Activated CD8-positive, alpha-beta memory T cell treated with anti-CD3 and anti-CD28 coated beads, Interleukin-2, amount 50 U/mL, for 1 hour (primary cell): ENCODE measurements around the gene SH3BP2.

ENCODE experiments used
- DNase-seq: peaks from one replicate; pipeline ENCODE4 v3.0.0-alpha.2; 2020; ENCODE audit errors: extremely low read depth

SH3BP2 gene, protein sequence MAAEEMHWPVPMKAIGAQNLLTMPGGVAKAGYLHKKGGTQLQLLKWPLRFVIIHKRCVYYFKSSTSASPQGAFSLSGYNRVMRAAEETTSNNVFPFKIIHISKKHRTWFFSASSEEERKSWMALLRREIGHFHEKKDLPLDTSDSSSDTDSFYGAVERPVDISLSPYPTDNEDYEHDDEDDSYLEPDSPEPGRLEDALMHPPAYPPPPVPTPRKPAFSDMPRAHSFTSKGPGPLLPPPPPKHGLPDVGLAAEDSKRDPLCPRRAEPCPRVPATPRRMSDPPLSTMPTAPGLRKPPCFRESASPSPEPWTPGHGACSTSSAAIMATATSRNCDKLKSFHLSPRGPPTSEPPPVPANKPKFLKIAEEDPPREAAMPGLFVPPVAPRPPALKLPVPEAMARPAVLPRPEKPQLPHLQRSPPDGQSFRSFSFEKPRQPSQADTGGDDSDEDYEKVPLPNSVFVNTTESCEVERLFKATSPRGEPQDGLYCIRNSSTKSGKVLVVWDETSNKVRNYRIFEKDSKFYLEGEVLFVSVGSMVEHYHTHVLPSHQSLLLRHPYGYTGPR

GRCh38 chr4:2792711-2793585 is at the start of gene SH3BP2:
TSS of gene SH3BP2 (plus strand) at chr4:2793085. CDS start at chr4:2820618, 27,533 bp downstream.
- DNase-seq: no peak

DNA sequence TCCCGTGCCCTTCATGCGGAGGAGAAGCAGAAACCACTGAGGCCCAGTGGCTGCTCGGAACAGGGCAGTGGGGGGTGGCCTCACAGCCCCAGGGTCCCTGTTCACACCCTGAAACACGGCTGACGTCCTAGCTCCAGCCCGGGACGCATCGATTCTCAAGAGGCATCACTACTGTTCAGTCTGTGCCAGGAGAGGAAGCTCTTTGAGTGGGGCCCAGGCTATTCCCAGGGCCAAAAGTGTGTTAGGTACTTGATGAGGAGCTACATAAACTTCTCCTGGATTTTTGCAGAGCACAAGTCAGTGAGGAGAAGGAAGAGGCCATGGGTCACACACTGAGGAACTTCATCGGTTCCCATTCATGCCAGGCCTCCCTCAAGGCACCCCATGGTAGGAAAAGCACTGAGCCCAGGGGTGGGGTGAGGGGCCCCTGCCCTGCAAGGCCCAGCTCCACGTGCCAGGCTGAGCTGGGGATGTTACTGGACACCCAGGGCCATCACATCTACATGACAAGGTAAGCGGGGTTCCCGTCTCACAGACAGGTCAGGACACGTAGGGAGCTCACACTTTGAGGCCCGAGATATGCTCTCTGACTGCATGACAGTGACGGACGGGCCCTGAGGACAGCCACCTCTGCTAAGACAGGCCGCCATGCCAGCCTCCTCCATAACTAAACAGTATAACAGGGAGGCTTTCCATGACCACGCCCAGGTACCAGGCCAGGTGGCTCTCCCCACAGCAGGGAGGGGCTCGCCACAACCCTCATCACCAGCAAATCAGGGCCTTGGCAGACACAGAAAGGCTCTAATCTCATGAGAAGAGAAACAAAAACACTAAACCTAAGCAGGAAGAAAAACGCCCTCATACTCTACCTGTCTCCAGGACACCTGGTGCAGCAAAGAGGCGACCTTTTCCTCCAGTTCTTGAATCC is 49.1 kb upstream of the SH3BP2 start:
- no peak for DNase-seq

GRCh38 chr4:2744576-2745270 is 48.2 kb upstream of the SH3BP2 start:
- no peak for DNase-seq

- no peak for DNase-seq
Observed at GRCh38 chr4:2745516-2745915, 47.4 kb upstream of the SH3BP2 start.

GRCh38 chr4:2745981-2746806 is 46.7 kb upstream of the SH3BP2 start:
- peak; percentile 40 for DNase-seq

GRCh38 chr4:2746891-2747695 is 45.8 kb upstream of the SH3BP2 start:
- DNase-seq: no peak

GRCh38 chr4:2750719-2751605 is 41.9 kb upstream of the SH3BP2 start:
- no peak for DNase-seq

GRCh38 chr4:2753436-2753835 is 39.4 kb upstream of the SH3BP2 start:
- DNase-seq: no peak

DNA sequence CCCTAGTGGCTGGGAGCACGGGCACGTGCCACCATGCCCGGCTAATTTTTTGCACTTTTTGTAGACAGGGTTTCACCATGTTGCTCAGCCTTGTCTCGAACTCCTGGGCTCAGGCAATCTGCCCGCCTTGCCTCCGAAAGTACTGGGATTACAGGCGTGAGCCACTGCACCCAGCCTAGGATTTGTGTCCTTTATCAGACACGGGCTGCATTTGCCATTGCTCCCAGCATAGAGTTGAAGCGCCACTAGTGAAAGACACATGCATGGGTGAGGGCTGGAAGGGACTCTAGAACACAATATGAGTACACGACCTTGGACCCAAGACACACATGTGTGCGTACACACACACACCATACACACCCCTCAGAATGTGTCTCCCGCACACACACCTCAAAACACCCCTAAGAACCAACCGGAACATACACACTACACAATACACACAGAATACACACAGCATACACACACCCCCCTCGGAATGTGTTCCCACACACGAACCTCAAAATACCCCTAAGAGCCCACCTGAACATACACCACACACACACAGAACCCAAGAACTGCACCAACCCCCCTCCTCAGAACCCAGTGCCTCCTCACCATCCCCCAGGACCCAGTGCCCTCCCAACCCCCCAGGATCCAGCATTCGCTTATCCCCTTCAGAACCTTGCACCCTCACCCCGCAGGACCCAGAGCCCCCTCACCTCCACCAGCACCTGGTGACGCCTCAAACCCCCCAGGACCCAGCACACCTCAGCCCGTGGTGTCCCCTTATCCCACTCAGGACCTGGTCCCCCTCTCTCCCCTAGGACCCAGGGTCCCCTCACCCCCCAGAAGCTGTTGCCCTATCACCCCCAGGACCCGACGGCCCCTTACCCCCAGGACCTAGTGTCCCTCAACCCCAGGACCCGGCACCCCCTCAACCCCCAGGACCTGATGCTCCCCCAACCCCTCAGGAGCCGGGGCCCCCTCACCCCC is 37.8 kb upstream of the SH3BP2 start:
- DNase-seq: no peak

- peak; percentile 46 for DNase-seq
Observed at GRCh38 chr4:2755821-2756690, 36.8 kb upstream of the SH3BP2 start, which contains the start of gene TNIP2. TSS of gene TNIP2 (minus strand) at chr4:2756336. CDS start at chr4:2756289, 47 bp downstream.

- no peak for DNase-seq
Observed at GRCh38 chr4:2756691-2757350, 36.1 kb upstream of the SH3BP2 start.

DNA sequence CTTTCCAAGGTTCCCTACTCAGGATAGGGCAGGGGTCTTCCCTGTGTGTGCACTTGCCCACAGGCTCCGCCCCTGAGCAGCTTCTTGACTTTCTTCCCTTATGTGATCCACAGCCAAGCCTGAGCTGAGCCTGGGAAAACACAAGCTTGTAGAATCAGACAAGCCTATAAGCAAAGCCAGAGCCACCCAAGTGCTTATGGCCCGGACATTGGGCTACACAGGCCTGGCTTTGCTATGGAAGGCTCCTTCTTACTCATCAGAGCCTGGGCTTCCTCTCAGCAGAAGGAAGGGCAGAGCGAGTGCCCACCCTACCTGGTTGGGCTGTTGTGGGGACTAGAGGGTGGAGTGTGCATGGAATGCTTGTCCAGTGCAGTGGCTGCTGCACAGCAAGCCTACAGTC is 35.5 kb upstream of the SH3BP2 start:
- DNase-seq: no peak

GRCh38 chr4:2761035-2761923 is 31.6 kb upstream of the SH3BP2 start:
- DNase-seq: no peak

- DNase-seq: no peak
Observed at GRCh38 chr4:2762048-2762447, 30.8 kb upstream of the SH3BP2 start.
